Bronchial epithelial cell (primary cell): ENCODE data around the gene FNBP1. TPM values are rescaled to one million over a fixed set of nuclear protein-coding genes. Genes with fewer than 3 reads are reported as not detected.
A peak's percentile ranks its signal among the peaks of the same experiment; 100 is the strongest.

ENCODE experiments used
- DNase-seq: peaks from one replicate; pipeline ENCODE4 v3.0.0-alpha.2; 2010; ENCODE audit warnings: low read depth
- FAIRE-seq: peaks from 2 replicates; lab custom pipeline; 2011; peaks lifted over from hg19 to GRCh38; lab: Jason Lieb, UNC
- H3K27me3 ChIP-seq: 2 replicates; pipeline ENCODE4 v1.5.1; 2011; ENCODE audit warnings: low read length; ENCODE audit not compliant: control insufficient read depth, insufficient read depth
- H3K36me3 ChIP-seq: 2 replicates; pipeline ENCODE4 v1.5.1; 2011; ENCODE audit warnings: low read length; ENCODE audit not compliant: control insufficient read depth, insufficient read depth
- H3K4me3 ChIP-seq: 2 replicates; pipeline ENCODE4 v1.5.1; 2011; ENCODE audit warnings: mild to moderate bottlenecking, low read depth, low read length, control low read depth
- total RNA-seq: library from RNA; depleted of rRNA; stranded (reverse); fragments of >200 nt; gene quantifications from 2 replicates; pipeline ENCODE4 v1.2.1, GENCODE V29; 2014
- TF ChIP-seq, protein P1 (sequence below): IDR thresholded peaks from 2 replicates; pipeline ENCODE4 v1.5.1; 2011; ENCODE audit warnings: mild to moderate bottlenecking, moderate library complexity, low read length, control low read depth, inconsistent platforms; ENCODE audit not compliant: insufficient read depth, severe bottlenecking

Gene FNBP1
- total RNA-seq, 1 donor from 2014 or later = 13.4 TPM

DNA sequence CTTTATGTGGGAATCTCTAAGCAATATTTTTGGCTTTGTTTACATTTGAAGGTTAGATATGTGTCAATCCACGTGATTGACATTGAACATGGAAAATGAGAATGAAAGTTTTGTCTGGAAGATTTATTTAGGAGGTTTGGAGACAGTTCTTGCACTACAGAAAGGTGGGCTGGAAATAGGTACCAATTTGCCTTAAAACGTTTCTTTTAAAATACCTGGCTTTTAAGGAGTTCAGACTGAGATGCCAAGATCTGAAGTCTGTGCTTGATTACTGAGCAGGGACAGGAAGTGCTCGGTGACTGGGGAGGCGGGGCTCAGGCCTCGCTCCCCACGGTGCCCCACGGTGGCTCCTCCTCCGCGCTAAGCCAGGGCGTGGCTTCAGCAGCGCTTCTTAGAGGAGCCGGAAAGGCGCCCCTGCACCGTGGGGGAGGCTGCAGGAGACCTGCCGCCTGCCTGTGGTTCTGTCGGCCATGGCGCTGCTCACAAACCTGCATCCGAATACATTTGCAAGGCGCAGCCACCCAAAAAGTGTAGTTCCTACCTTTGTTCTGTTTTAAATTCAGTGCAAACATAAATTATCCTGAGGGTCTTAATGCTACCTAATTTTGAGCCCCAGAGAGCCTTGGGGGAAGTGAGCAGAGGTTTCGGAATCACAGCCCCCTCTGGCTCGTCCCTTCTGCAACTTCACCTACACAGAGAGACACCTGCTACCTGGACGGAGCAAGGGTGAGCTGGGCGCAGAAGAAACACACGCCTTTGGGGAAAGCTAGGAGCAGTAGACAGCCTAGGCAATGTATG lies 158.6 kb downstream of the FNBP1 start:
- FAIRE-seq = no peak
- Histone ChIP-seq H3K27me3 (no peaks in the 10 kb centered on the region), H3K4me3 (peak overlapping the region; percentile 15), H3K36me3 (peaks cover 10% of the 10 kb centered on the region)
- TF ChIP-seq, protein P1, sequence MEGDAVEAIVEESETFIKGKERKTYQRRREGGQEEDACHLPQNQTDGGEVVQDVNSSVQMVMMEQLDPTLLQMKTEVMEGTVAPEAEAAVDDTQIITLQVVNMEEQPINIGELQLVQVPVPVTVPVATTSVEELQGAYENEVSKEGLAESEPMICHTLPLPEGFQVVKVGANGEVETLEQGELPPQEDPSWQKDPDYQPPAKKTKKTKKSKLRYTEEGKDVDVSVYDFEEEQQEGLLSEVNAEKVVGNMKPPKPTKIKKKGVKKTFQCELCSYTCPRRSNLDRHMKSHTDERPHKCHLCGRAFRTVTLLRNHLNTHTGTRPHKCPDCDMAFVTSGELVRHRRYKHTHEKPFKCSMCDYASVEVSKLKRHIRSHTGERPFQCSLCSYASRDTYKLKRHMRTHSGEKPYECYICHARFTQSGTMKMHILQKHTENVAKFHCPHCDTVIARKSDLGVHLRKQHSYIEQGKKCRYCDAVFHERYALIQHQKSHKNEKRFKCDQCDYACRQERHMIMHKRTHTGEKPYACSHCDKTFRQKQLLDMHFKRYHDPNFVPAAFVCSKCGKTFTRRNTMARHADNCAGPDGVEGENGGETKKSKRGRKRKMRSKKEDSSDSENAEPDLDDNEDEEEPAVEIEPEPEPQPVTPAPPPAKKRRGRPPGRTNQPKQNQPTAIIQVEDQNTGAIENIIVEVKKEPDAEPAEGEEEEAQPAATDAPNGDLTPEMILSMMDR = no peak
- peak; percentile 80 for DNase-seq

DNA sequence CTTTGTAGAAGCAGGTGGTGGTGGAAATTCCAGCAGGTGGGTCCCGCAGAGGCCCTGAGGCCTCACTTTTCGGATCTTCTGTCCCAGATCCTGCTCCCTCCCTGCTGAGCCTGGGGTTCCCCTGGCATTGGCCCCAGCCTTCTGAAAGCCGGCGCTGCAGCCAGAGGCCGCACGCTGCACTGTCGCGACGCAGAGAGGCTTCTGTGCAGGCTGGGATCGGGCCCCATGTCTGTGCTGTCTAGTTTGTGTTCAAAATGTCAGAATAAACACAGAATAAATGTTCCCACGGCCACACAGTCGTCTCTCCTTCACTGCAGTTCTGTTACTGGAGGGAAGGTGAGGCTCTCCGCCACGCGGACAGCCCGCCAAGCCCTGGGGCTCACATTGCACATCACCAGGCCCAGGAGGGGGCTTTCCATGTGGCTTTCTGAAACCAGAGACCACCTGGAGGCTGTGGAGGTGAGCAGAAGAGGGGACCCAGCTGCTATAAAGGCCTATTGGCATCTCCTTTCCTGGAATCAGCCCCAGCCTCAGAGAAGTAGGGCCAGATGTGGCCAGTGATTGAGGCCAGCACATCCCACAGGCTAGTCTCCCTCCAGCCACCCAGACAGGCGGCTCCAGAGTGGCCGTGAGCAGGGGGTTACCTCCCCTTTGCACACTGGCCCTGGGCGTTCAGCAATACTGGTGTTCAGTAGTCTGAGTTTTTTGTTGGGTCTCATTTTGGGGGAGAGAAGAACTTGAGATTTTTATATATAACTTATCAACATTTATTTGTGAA lies 161.3 kb downstream of the FNBP1 start:
- Histone ChIP-seq H3K4me3 (no peak overlapping the region), H3K27me3 (no peaks in the 10 kb centered on the region), H3K36me3 (peaks cover 16% of the 10 kb centered on the region)
- TF ChIP-seq, protein P1 = no peak
- FAIRE-seq (no peak), DNase-seq (no peak)

DNA sequence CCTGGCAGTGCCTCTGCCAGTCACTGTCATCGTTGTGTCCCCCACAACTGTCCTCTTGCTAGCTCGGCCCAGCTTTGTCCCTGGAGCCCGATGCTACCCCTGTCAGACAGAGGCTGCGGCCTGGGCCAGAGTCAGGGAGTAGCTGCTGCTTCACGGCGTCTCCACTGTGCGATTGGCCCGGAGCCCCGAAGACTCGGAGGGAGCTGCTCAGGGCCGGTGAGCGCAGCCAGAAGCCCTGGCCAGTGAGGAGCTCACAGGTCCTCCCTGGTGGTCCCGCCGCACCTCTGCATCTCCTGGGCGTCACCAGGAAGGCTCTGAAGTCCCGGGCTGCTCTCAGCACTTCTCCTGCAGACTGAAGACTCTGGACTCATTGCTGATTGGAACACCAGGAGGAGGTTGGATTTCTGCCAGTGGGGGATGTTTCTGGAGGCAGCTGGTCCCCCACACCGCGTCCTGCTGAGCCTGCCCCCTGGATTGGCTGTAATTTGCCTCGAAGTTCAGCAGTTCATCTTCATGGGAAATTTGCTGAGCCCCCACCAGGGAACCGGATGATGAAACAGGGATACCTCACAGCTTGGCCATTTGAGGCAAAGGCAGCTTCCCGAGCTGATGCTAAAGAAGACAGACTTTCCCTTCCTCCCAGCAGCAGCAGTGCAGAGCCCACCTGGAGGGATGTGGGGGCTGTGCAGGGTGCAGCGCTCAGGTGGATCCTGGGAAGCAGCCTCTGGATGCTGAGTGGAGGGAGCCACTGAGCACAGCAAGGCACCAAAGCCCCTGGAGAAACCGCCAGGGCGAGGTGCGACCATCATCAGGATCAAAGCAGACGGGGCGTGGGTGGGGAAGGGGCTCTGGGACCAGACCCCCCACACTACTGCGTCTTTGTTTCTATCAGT lies 162.1 kb downstream of the FNBP1 start:
- no peak for FAIRE-seq
- no peak for DNase-seq

DNA sequence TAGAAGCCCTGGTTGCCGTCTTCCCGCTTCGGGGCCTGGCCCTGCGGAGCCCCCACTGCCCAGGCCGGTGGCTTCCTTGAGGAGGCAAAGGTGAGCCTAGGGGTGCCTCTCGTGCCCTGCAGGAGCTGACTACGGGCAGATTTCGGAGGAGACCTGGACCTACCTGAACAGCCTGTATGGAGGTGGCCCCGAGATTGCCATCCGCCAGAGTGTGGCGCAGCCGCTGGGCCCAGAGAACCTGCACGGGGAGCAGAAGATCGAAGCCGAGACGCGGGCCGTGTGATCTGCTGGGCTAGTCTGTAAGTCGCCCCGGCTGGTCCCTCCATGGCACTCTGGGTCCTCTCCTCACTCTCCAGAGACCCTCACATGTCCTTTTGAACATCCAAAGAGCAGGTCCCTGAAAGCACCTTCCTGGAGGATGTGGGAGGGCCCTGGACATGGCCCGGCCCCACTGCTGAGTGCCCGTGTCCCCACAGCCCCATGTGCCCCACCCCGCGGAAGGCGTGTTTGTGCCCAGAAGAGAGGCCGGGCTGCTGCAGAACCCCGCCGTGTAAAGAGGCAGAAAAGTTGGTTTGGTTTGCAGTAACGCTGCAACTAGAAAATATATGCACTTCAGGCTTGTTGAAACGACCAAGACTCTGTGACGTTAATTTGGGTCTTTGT lies 162.9 kb downstream of the FNBP1 start:
- Histone ChIP-seq H3K4me3 (no peak overlapping the region), H3K27me3 (no peaks in the 10 kb centered on the region), H3K36me3 (peaks cover 28% of the 10 kb centered on the region)
- DNase-seq (no peak), FAIRE-seq (no peak)
- TF ChIP-seq, protein P1 = no peak

More for the DNA sequence above, 162.1 kb downstream of the FNBP1 start:
- TF ChIP-seq, protein P1 = no peak
- Histone ChIP-seq H3K4me3 (no peak overlapping the region), H3K27me3 (no peaks in the 10 kb centered on the region), H3K36me3 (peaks cover 20% of the 10 kb centered on the region)

DNA sequence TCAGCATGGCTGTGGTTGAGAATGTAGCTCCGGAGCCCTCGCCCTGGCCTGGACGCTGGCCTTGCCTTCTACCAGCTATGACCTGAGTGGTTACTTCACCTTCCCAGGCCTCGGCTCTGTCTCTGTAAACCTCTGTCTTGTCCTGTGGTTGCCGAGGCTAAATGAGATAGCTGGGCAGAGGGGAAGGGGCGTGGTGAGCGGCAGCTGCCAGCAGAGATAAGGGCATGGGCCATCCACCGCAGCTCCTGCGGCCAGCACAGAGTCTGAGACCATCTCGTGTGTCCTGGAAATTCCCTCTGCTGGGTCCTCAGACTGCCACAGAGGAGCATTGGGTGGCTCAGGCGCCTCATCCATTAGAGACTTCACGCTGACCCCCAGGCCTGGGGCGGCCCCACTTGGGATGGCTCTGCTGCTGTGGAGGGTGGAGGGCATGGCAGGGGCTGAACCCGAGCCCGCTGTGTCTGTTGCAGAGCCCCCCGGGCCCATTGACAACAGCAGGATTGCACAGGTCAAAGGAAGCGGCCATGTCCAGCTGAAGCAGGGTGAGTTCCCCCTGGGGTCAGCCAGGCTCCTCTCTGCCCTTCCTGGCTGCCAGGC lies 163.8 kb downstream of the FNBP1 start:
- TF ChIP-seq, protein P1 = no peak

More for the DNA sequence above, 163.8 kb downstream of the FNBP1 start:
- no peaks in the 10 kb centered on the region for H3K27me3 ChIP-seq
- FAIRE-seq (no peak), DNase-seq (no peak)
- H3K36me3 ChIP-seq = peaks cover 34% of the 10 kb centered on the region
- H3K4me3 ChIP-seq = no peak overlapping the region
